NCI-H524 (cell line): ENCODE measurements around the gene TRAPPC8.
"Not testable (repeated sequence)": the region's sequence is repeated elsewhere in the genome, so short reads cannot be mapped to it uniquely, and the experiment has no call there.

Source experiments
- DNase-seq, 2 experiments: peaks; one replicate each; lab custom pipeline; 2025; lab: John Stamatoyannopoulos, UW

Gene TRAPPC8

GRCh38 chr18:31942291-31942998 is 483 bp downstream of the TRAPPC8 start:
- peak in 1 of 2 experiments; percentile 38 for DNase-seq

GRCh38 chr18:31941010-31941809 is 1.7 kb downstream of the TRAPPC8 start:
- DNase-seq: no peak

GRCh38 chr18:31934773-31935172 is 8.2 kb downstream of the TRAPPC8 start:
- DNase-seq: not testable (repeated sequence)

- DNase-seq: no peak
These were observed 11.1 kb downstream of the TRAPPC8 start for GRCh38 chr18:31931886-31932240.

GRCh38 chr18:31931163-31931885 is 11.6 kb downstream of the TRAPPC8 start:
- peak in 1 of 2 experiments; percentile 57 for DNase-seq

GRCh38 chr18:31929273-31929672 is 13.7 kb downstream of the TRAPPC8 start:
- no peak for DNase-seq

- not testable (repeated sequence) for DNase-seq
These were observed 15.9 kb downstream of the TRAPPC8 start for GRCh38 chr18:31926988-31927387.

- DNase-seq: no peak
These were observed 22.7 kb downstream of the TRAPPC8 start for GRCh38 chr18:31920277-31920676.

- DNase-seq: not testable (repeated sequence)
These were observed 23.6 kb downstream of the TRAPPC8 start for GRCh38 chr18:31919366-31919765.

GRCh38 chr18:31918733-31919132 is 24.2 kb downstream of the TRAPPC8 start:
- DNase-seq: no peak

- no peak for DNase-seq
These were observed 41.9 kb downstream of the TRAPPC8 start for GRCh38 chr18:31901063-31901462.

- not testable (repeated sequence) for DNase-seq
These were observed 43.2 kb downstream of the TRAPPC8 start for GRCh38 chr18:31899771-31900170.

- no peak for DNase-seq
These were observed 50.0 kb downstream of the TRAPPC8 start for GRCh38 chr18:31892936-31893335.

GRCh38 chr18:31891566-31891965 is 51.4 kb downstream of the TRAPPC8 start:
- no peak for DNase-seq

- DNase-seq: no peak
These were observed 58.9 kb downstream of the TRAPPC8 start for GRCh38 chr18:31884020-31884419.

GRCh38 chr18:31880186-31880898 is 62.6 kb downstream of the TRAPPC8 start:
- no peak for DNase-seq

- no peak for DNase-seq
These were observed 64.6 kb downstream of the TRAPPC8 start for GRCh38 chr18:31878358-31878757.

GRCh38 chr18:31877900-31878299 is 65.0 kb downstream of the TRAPPC8 start:
- DNase-seq: no peak

GRCh38 chr18:31876707-31877106 is 66.2 kb downstream of the TRAPPC8 start:
- DNase-seq: peak; percentile 1 to 36

GRCh38 chr18:31875301-31875700 is 67.6 kb downstream of the TRAPPC8 start:
- DNase-seq: no peak

GRCh38 chr18:31863103-31863502 is 79.8 kb downstream of the TRAPPC8 start:
- no peak for DNase-seq

GRCh38 chr18:31860488-31860887 is 82.4 kb downstream of the TRAPPC8 start:
- DNase-seq: no peak
